Ishikawa (cell line): ENCODE results near the gene APOL4.

Experiments
- EP300 ChIP-seq: IDR thresholded peaks from 2 replicates; pipeline ENCODE4 v1.6.1; 2012; ENCODE audit warnings: borderline replicate concordance
- MAX ChIP-seq: IDR thresholded peaks from 2 replicates; pipeline ENCODE4 v1.6.1; 2012
- REST ChIP-seq: IDR thresholded peaks from 2 replicates; pipeline ENCODE4 v1.6.1; 2012; ENCODE audit warnings: low read depth, mild to moderate bottlenecking
- TAF1 ChIP-seq: IDR thresholded peaks from 2 replicates; pipeline ENCODE4 v1.6.1; 2012; ENCODE audit warnings: low read depth, mild to moderate bottlenecking
- TEAD4 ChIP-seq: IDR thresholded peaks from 2 replicates; pipeline ENCODE4 v1.6.1; 2012

- TF ChIP-seq TAF1 (no peak), REST (no peak), TEAD4 (no peak), EP300 (no peak), MAX (no peak)
Observed at GRCh38 chr22:36180928-36181327, 20.7 kb downstream of the APOL4 start.
